Measurements from ENCODE around the gene CFAP410. TPM values are rescaled to one million over a fixed set of nuclear protein-coding genes. Genes with fewer than 3 reads are reported as not detected.

Gene CFAP410
- total and polyA plus RNA-seq, 2 of the 8 experiments (the other 6 are each of a cell fraction or from before 2014, with no cell fraction given): 10.6 to 12.0 TPM

GRCh38 chr21:44349416-44349846, 10.2 kb upstream of the CFAP410 start (continued):
- TF ChIP-seq HDAC2 (IDR thresholded peaks at IDR 0.05; ENCODE audit: borderline replicate concordance in 1 of 2, low read depth in 2 of 2, low read length in 2 of 2) (no peak), POLR2AphosphoS5 (IDR thresholded peaks at IDR 0.05; ENCODE audit: low read depth, low read length) (no peak), SIX5 (IDR thresholded peaks at IDR 0.05; ENCODE audit: low read depth, low read length) (no peak), EGR1 (IDR thresholded peaks at IDR 0.05; ENCODE audit: borderline replicate concordance, low read depth, low read length) (no peak), USF2 (IDR thresholded peaks at IDR 0.05; ENCODE audit: low read length) (no peak), SRF (IDR thresholded peaks at IDR 0.05; ENCODE audit: low read depth, low read length) (no peak), ASH2L (IDR thresholded peaks at IDR 0.05; ENCODE audit: low read length) (no peak)

All from H1 (cell line).